ENCODE measurements around the gene IL19.
"Not testable (repeated sequence)": the region's sequence is repeated elsewhere in the genome, so short reads cannot be mapped to it uniquely, and the experiment has no call there.

Gene IL19

DNA sequence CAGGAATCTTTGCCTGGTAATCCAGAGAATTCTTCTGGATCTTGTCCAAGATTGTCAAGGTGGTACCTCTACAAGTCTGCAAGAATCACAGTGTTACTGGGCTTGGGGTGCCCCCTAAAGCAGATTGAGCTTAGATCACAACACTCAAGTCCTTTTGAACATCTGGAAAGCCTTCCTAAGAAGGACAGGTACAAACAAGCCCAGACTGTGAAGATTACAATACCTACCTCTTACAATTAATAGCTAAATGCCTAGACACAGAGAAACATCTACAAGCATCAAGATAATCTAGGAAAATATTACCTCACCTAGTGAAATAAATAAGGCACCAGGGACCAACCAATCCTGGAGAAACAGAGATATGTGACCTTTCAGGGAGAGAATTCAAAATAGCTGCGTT is 77.4 kb downstream of the IL19 start:
- peaks cover 13% of the 10 kb centered on the region for H3K27me3 Mint-ChIP-seq (ENCODE audit: low read depth, poor library complexity)
- no peak overlapping the region for H3K4me3 Mint-ChIP-seq
- DNase-seq = no peak
- H3K36me3 Mint-ChIP-seq (ENCODE audit: low read depth) = no peaks in the 10 kb centered on the region
- no peaks in the 10 kb centered on the region for H3K4me1 Mint-ChIP-seq
- TF ChIP-seq, protein P1, sequence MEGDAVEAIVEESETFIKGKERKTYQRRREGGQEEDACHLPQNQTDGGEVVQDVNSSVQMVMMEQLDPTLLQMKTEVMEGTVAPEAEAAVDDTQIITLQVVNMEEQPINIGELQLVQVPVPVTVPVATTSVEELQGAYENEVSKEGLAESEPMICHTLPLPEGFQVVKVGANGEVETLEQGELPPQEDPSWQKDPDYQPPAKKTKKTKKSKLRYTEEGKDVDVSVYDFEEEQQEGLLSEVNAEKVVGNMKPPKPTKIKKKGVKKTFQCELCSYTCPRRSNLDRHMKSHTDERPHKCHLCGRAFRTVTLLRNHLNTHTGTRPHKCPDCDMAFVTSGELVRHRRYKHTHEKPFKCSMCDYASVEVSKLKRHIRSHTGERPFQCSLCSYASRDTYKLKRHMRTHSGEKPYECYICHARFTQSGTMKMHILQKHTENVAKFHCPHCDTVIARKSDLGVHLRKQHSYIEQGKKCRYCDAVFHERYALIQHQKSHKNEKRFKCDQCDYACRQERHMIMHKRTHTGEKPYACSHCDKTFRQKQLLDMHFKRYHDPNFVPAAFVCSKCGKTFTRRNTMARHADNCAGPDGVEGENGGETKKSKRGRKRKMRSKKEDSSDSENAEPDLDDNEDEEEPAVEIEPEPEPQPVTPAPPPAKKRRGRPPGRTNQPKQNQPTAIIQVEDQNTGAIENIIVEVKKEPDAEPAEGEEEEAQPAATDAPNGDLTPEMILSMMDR (IDR thresholded peaks at IDR 0.05) = no peak
- H3K27ac Mint-ChIP-seq = no peak overlapping the region
- H3K9me3 Mint-ChIP-seq = peaks cover 47% of the 10 kb centered on the region

DNA sequence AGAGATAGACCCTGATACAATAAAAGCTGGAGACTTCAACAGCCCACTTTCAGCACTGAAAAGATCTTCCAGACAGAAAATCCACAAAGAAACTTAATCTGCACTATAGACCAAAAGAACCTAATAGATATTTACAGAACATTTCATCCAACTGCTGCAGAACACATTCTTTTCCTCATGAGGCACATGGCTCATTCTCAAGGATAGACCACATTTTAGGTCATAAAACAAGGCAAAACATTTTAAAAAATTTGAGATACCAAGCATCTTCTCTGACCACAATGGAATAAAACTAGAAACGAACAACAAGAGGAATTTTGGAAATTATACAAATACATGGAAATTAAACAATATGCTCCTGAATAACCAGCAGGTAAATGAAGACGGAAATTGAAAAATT is 79.8 kb downstream of the IL19 start:
- Mint-ChIP-seq H3K9me3 (peaks cover 57% of the 10 kb centered on the region), H3K4me1 (no peaks in the 10 kb centered on the region), H3K27me3 (ENCODE audit: low read depth, poor library complexity) (peaks cover 13% of the 10 kb centered on the region), H3K27ac (no peak overlapping the region), H3K4me3 (no peak overlapping the region), H3K36me3 (ENCODE audit: low read depth) (no peaks in the 10 kb centered on the region)
- TF ChIP-seq, protein P1 (IDR thresholded peaks at IDR 0.05) = no peak
- no peak for DNase-seq

DNA sequence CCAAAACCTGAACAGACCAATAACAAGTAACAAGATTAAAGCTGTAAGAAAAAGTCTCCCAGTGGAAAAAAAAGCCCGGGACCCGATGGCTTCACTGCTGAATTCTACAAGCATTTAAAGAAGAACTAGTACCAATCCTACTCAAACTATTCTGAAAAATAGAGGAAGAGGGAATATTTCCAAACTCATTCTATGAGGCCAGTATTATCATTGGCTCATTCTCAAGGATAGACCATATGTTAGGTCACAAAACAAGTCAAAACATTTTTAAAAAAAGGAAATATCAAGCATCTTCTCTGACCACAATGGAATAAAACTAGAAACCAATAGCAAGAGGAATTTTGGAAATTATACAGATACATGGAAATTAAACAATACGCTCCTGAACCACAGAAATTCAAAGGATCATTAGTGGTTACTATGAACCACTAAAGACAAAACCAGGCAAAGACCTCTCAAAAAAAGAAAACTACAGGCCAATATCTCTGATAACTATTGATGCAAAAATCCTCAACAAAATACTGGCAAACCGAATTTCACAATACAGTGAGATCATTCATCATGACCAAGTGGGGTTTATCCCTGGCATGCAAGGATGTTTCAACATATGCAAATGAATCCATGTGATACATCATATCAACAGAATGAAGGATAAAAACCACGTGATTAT is 80.9 kb downstream of the IL19 start:
- H3K27me3 Mint-ChIP-seq (ENCODE audit: low read depth, poor library complexity) = peaks cover 16% of the 10 kb centered on the region
- no peaks in the 10 kb centered on the region for H3K36me3 Mint-ChIP-seq (ENCODE audit: low read depth)
- no peaks in the 10 kb centered on the region for H3K4me1 Mint-ChIP-seq
- H3K27ac Mint-ChIP-seq = no peak overlapping the region
- no peak for DNase-seq
- TF ChIP-seq, protein P1 (IDR thresholded peaks at IDR 0.05) = no peak
- H3K9me3 Mint-ChIP-seq = peaks cover 57% of the 10 kb centered on the region
- no peak overlapping the region for H3K4me3 Mint-ChIP-seq

DNA sequence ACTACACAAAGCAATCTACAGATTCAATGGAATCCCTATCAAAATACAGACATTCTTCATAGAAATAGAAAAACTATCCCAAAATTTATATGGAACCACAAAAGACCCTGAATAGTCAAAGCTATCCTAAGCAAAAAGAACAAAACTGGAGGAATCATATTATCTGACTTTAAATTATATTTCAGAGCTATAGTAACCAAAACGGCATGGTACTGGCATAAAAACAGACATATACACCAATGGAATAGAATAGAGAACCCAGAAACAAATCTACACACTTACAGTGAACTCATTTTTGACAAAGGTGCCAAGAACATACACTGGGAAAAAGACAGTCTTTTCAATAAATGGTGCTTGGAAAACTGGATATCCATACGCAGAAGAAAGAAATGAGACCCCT is 82.1 kb downstream of the IL19 start:
- not testable (repeated sequence) for H3K4me3 Mint-ChIP-seq; DNase-seq; H3K4me1 Mint-ChIP-seq; H3K27ac Mint-ChIP-seq; H3K36me3 Mint-ChIP-seq (ENCODE audit: low read depth)
- peaks cover 57% of the 10 kb centered on the region for H3K9me3 Mint-ChIP-seq
- peaks cover 20% of the 10 kb centered on the region for H3K27me3 Mint-ChIP-seq (ENCODE audit: low read depth, poor library complexity)

DNA sequence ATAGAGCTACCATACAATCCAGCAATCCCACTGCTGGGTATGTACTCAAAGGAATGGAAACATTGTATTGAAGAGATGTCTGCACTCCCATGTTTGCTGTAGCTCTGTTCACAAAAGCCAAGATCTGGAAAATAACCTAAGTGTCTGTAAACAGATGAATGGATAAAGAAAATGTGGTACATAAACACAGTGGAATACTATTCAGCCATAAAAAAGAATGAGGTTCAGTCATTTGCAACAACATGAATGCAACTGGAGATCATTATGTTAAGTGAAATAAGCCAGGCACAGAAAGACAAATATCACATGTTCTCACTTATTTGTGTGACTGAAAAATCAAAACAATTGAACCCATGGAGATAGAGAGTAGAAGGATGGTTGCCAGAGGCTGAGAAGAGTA is 83.1 kb downstream of the IL19 start:
- H3K27ac Mint-ChIP-seq = not testable (repeated sequence)

DNA sequence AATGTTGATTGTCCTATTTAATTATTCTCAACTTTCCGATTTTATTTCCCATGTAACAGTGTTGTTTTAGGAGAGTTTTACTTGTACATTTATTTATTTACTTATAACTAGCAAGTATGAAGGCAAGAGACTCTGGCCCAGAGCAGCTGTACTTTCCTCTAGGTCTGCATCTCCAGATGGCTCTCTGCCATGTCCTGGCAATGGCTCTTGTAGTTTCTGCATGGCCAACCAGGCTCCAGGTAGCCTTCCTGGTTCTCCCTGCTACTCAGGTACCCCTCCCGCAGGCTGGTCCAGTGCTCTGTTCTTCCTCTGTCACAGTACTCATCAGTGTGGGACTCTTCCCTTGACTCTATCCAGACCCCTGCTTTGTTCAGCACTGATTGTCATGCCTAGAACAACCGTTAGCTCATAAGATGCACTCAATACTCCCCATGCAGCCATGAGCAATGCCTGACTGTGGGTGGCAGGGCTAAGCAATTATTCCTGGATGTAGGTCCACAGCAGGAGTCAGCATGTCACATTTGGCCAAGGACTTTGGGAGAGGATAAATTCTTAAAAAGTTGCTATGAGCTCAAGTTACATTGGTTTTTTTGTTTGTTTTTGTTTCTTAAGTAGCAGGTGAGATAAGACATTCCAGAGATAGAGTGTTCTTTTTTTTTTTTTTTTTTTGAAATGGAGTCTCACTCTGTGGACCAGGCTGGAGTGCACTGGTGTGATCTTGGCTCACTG is 84.0 kb downstream of the IL19 start:
- no peaks in the 10 kb centered on the region for H3K4me1 Mint-ChIP-seq
- H3K9me3 Mint-ChIP-seq = peaks cover 43% of the 10 kb centered on the region
- no peak overlapping the region for H3K27ac Mint-ChIP-seq
- H3K36me3 Mint-ChIP-seq (ENCODE audit: low read depth) = no peaks in the 10 kb centered on the region
- peaks cover 20% of the 10 kb centered on the region for H3K27me3 Mint-ChIP-seq (ENCODE audit: low read depth, poor library complexity)
- TF ChIP-seq, protein P1 (IDR thresholded peaks at IDR 0.05) = no peak
- no peak for DNase-seq
- no peak overlapping the region for H3K4me3 Mint-ChIP-seq

More for the DNA sequence above, 83.1 kb downstream of the IL19 start:
- Mint-ChIP-seq H3K27me3 (ENCODE audit: low read depth, poor library complexity) (peaks cover 22% of the 10 kb centered on the region), H3K9me3 (peaks cover 50% of the 10 kb centered on the region)
- H3K4me1 Mint-ChIP-seq; H3K36me3 Mint-ChIP-seq (ENCODE audit: low read depth); DNase-seq; H3K4me3 Mint-ChIP-seq: not testable (repeated sequence)

DNA sequence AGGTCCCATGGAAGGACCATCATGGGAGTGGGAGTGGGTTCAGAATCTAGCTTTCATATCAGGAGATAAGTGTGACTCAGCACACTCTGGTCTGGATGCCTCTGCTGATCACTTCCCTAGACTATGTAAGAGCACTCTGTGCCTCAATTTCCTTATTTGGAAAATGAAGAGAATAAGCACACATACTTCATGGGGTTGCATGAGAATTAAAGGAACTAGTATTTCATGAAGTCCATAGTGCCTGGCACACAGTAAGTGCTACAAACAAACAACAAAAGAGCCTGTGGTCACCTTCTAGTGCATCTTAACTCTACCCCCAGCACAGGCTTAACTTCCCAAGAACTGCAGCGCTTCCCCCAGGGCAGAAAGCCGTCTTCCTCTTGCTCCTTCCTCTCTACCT is 85.3 kb downstream of the IL19 start:
- Mint-ChIP-seq H3K4me1 (no peaks in the 10 kb centered on the region), H3K27ac (no peak overlapping the region), H3K4me3 (no peak overlapping the region), H3K27me3 (ENCODE audit: low read depth, poor library complexity) (peaks cover 24% of the 10 kb centered on the region), H3K36me3 (ENCODE audit: low read depth) (no peaks in the 10 kb centered on the region), H3K9me3 (peaks cover 30% of the 10 kb centered on the region)
- DNase-seq = no peak
- TF ChIP-seq, protein P1 (IDR thresholded peaks at IDR 0.05) = no peak
